ENCODE measurements around the gene COL4A2. TPM values are rescaled to one million over a fixed set of nuclear protein-coding genes. Genes with fewer than 3 reads are reported as not detected.
"Not testable (repeated sequence)": the region's sequence is repeated elsewhere in the genome, so short reads cannot be mapped to it uniquely, and the experiment has no call there.

The COL4A2 gene
- total RNA-seq, 2 experiments from 2014 or later, result not detected

DNA sequence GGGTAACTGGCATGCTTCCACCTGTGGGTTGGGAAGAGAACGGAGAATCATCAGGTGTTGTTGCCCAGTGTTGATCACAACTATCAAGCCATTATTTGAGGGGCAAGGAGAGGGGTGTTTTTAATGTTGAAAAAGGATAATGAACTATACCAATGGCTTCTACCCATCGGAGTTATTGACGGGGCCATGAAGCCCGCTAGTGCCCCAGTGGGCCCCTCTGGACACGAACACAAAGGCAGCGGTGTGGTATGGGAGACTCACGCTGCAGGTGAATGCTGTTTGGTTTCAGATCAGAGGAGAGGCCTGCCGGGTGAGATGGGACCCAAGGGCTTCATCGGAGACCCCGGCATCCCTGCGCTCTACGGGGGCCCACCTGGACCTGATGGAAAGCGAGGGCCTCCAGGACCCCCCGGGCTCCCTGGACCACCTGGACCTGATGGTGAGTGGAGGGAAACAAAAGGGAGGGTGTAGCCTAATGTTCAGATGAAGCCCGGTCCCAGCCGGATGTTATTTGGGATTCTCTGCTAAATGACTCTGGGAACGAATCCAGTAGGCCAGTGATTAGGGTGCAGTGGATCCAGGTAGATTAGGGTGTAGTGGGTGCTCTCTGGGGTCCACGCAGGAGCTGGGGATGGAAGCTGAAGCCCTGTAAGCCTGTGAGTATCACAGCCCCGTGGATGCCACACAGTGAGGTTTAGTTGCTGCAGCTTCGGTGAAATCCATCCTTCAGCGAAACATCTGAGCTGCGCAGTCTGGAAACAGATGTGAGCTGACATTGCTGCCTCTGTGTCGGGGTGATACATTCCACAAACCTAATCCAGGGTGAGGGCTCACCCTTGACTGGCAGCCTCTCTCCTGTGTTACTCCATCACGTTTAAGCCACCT lies 143.2 kb downstream of the COL4A2 start:
- TF ChIP-seq, protein P1, sequence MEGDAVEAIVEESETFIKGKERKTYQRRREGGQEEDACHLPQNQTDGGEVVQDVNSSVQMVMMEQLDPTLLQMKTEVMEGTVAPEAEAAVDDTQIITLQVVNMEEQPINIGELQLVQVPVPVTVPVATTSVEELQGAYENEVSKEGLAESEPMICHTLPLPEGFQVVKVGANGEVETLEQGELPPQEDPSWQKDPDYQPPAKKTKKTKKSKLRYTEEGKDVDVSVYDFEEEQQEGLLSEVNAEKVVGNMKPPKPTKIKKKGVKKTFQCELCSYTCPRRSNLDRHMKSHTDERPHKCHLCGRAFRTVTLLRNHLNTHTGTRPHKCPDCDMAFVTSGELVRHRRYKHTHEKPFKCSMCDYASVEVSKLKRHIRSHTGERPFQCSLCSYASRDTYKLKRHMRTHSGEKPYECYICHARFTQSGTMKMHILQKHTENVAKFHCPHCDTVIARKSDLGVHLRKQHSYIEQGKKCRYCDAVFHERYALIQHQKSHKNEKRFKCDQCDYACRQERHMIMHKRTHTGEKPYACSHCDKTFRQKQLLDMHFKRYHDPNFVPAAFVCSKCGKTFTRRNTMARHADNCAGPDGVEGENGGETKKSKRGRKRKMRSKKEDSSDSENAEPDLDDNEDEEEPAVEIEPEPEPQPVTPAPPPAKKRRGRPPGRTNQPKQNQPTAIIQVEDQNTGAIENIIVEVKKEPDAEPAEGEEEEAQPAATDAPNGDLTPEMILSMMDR (IDR thresholded peaks at IDR 0.05), result no peak
- H3K27me3 Mint-ChIP-seq, result peaks cover 17% of the 10 kb centered on the region
- peaks cover under 1% of the 10 kb centered on the region for H3K4me1 Mint-ChIP-seq (ENCODE audit: low read depth)
- no peak overlapping the region for H3K4me3 Mint-ChIP-seq
- DNase-seq (no peak), ATAC-seq (no peak)
- H3K9me3 Mint-ChIP-seq, result no peaks in the 10 kb centered on the region
- H3K36me3 Mint-ChIP-seq (ENCODE audit: low read depth), result no peaks in the 10 kb centered on the region
- intact Hi-C loops (cut with micrococcal nuclease), result no loop called here
- ChIA-PET POLR2A (no interaction called here), CTCF (no interaction called here)
- no peak overlapping the region for H3K27ac Mint-ChIP-seq

DNA sequence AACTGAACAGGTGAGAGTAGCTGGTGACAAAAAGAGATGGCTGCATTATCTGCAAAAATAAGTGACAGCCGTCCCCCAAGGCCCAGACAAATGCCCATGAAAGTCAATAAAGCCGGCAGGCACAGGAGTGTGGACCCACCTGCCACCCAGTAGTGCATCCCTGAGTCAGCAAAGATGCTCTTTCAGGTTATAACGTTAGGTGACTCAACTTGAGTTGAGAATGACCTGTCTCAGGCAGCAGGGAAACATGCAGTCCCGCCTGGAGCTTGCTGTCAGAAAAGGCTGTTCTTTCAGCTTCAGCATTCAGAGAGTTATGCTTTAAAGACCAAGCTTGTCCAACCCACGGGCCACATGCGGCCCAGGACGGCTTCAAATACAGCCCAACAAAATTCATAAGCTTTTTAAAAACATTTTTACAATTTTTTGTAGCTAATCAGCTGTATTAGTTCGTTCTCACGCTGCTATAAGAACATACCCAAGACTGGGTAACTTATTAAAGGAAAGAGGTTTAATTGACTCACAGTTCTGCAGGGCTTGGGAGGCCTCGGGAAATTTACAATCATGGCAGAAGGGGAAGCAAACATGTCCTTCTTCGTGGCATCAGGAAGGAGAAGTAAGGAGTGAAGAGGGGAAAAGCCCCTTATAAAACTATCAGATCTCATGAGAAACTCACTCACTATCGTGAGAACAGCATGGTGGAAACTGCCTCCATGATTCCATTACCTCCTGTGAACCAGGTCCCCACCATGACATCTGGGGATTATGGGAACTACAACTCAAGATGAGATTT lies 144.1 kb downstream of the COL4A2 start:
- CTCF ChIA-PET, result no interaction called here

DNA sequence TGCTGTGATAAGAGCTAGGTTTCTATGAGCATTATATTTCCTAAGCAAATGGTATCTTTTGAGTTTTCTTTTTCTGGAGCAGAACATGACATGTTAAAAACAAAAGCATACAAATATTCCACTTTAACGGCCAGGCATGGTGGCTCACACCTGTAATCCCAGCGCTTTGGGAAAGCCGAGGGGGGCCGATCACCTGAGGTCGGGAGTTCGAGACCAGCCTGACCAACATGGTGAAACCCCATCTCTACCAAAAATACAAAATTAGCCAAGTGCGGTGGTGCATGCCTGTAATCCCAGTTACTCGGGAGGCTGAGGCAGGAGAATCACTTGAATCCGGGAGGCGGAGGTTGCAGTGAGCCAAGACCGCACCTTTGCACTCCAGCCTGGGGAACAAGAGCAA lies 146.0 kb downstream of the COL4A2 start:
- POLR2A ChIA-PET; intact Hi-C loops (cut with micrococcal nuclease): not testable (repeated sequence)

More for the DNA sequence above, 144.1 kb downstream of the COL4A2 start:
- no peaks in the 10 kb centered on the region for H3K36me3 Mint-ChIP-seq (ENCODE audit: low read depth)
- H3K4me3 Mint-ChIP-seq, result no peak overlapping the region
- ATAC-seq (no peak), DNase-seq (no peak)
- TF ChIP-seq, protein P1 (IDR thresholded peaks at IDR 0.05), result no peak
- H3K9me3 Mint-ChIP-seq, result no peaks in the 10 kb centered on the region
- H3K4me1 Mint-ChIP-seq (ENCODE audit: low read depth), result peaks cover 2% of the 10 kb centered on the region
- H3K27me3 Mint-ChIP-seq, result peaks cover 21% of the 10 kb centered on the region
- H3K27ac Mint-ChIP-seq, result no peak overlapping the region
- POLR2A ChIA-PET, result no interaction called here
- intact Hi-C loops (cut with micrococcal nuclease), result no loop called here

DNA sequence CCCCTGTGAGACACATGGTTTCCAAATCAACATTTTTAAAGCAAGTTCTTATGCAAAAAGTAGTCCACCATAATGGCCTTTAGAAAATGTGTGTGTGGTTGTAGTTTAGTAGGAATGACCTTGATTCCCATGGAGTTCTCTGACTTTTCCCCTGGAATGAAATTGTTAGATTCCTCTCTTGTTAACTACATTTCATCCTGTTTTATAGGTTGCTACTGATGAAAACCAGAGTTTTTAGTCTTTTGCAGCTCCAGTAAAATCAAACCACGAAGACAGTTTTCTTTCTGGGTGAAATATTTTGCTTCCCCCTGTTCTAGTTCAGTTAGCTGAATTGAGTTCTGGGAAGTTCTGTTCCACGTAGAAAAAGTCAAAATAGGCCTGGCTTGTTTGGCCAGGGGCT lies 146.7 kb downstream of the COL4A2 start:
- CTCF ChIA-PET, result interaction anchor here (0.9 to 2.8 kb wide), 3 partner anchors 9 to 42 kb away, joined by 4 to 8 read pairs (median 4); no protein-coding TSS in a partner anchor
- Mint-ChIP-seq H3K4me3 (no peak overlapping the region), H3K36me3 (ENCODE audit: low read depth) (no peaks in the 10 kb centered on the region), H3K9me3 (no peaks in the 10 kb centered on the region), H3K4me1 (ENCODE audit: low read depth) (peaks cover 3% of the 10 kb centered on the region), H3K27me3 (peaks cover 28% of the 10 kb centered on the region), H3K27ac (no peak overlapping the region)
- no peak for ATAC-seq
- POLR2A ChIA-PET, result interaction anchor here (0.6 kb wide), 1 partner anchor 616 kb away, joined by 3 read pairs; no protein-coding TSS in a partner anchor
- intact Hi-C loops (cut with micrococcal nuclease), result no loop called here
- no peak for DNase-seq
- TF ChIP-seq, protein P1 (IDR thresholded peaks at IDR 0.05), result no peak

More for the DNA sequence above, 146.0 kb downstream of the COL4A2 start:
- H3K27ac Mint-ChIP-seq; DNase-seq; H3K4me3 Mint-ChIP-seq; ATAC-seq; H3K36me3 Mint-ChIP-seq (ENCODE audit: low read depth); H3K9me3 Mint-ChIP-seq; H3K4me1 Mint-ChIP-seq (ENCODE audit: low read depth): not testable (repeated sequence)
- CTCF ChIA-PET, result interaction anchor here (1.0 kb wide), 1 partner anchor 9 kb away, joined by 4 read pairs; no protein-coding TSS in a partner anchor
- peaks cover 28% of the 10 kb centered on the region for H3K27me3 Mint-ChIP-seq

DNA sequence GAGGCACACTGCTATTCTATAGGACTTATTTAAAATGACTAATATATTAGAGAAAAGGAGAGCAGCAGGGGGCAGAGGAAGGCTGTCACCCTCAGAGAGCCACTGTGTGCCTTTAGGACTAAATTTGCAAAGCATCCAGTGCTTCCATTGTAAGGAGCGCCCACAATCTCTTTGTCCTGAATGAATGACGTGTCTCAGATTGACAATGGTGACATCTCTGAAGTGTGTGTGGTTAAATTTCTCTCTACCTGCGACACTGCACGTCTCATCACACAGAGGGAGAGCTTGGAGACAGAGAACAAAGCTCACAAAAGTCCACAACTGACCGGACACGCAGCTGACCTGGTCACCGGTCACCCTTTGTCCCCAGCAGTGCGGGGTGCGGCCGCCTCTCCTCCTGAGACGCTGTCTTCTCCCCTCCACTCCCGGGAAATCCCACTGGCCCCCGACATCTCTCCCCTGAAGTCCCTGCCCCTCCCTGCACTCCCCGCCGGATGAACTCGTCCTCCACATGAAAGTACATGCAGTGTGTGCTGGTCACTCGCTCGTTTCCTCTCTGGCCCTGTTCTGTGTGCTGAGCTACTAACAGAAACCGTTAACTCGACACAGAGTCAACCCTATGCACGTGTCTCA lies 147.3 kb downstream of the COL4A2 start:
- intact Hi-C loops (cut with micrococcal nuclease), result no loop called here
- DNase-seq, result no peak
- H3K4me1 Mint-ChIP-seq (ENCODE audit: low read depth), result peaks cover 3% of the 10 kb centered on the region
- POLR2A ChIA-PET, result no interaction called here
- H3K27me3 Mint-ChIP-seq, result peaks cover 28% of the 10 kb centered on the region
- no peaks in the 10 kb centered on the region for H3K9me3 Mint-ChIP-seq
- no peak overlapping the region for H3K27ac Mint-ChIP-seq
- TF ChIP-seq, protein P1 (IDR thresholded peaks at IDR 0.05), result no peak
- no peaks in the 10 kb centered on the region for H3K36me3 Mint-ChIP-seq (ENCODE audit: low read depth)
- no peak for ATAC-seq
- CTCF ChIA-PET, result interaction anchor here (0.9 to 2.8 kb wide), 5 partner anchors 9 to 139 kb away, joined by 4 to 10 read pairs (median 5); no protein-coding TSS in a partner anchor
- H3K4me3 Mint-ChIP-seq, result no peak overlapping the region
